ENCODE measurements around the gene PSMC3IP.

PSMC3IP gene

DNA sequence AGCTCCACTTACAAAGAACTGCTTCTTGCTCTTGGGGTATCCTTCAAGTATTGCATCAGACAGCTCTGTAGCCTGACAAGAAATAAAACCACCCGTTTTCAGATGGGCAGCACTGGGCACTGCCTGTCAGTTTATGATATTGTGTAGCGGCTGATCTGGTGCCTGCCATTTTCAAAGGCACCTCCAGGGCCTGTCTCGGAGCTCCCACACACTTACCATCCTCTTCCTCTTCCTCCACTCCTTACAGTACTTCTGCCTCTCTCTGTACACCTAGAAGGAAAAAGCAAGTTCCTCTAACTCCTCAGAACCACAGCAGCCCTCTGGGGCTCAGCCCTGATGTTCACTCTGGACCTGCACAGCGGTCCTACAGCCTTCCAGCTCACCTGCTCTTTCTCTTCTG, 4.4 kb downstream of the PSMC3IP start:
- H3K4me3 ChIP-seq (ENCODE audit: low read depth, low read length): no peak overlapping the region
- no peak for DNase-seq (ENCODE audit: low read depth)
- TF ChIP-seq, protein P1, sequence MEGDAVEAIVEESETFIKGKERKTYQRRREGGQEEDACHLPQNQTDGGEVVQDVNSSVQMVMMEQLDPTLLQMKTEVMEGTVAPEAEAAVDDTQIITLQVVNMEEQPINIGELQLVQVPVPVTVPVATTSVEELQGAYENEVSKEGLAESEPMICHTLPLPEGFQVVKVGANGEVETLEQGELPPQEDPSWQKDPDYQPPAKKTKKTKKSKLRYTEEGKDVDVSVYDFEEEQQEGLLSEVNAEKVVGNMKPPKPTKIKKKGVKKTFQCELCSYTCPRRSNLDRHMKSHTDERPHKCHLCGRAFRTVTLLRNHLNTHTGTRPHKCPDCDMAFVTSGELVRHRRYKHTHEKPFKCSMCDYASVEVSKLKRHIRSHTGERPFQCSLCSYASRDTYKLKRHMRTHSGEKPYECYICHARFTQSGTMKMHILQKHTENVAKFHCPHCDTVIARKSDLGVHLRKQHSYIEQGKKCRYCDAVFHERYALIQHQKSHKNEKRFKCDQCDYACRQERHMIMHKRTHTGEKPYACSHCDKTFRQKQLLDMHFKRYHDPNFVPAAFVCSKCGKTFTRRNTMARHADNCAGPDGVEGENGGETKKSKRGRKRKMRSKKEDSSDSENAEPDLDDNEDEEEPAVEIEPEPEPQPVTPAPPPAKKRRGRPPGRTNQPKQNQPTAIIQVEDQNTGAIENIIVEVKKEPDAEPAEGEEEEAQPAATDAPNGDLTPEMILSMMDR (IDR thresholded peaks at IDR 0.05; ENCODE audit: control insufficient read depth, extremely low read depth, insufficient read depth): no peak

DNA sequence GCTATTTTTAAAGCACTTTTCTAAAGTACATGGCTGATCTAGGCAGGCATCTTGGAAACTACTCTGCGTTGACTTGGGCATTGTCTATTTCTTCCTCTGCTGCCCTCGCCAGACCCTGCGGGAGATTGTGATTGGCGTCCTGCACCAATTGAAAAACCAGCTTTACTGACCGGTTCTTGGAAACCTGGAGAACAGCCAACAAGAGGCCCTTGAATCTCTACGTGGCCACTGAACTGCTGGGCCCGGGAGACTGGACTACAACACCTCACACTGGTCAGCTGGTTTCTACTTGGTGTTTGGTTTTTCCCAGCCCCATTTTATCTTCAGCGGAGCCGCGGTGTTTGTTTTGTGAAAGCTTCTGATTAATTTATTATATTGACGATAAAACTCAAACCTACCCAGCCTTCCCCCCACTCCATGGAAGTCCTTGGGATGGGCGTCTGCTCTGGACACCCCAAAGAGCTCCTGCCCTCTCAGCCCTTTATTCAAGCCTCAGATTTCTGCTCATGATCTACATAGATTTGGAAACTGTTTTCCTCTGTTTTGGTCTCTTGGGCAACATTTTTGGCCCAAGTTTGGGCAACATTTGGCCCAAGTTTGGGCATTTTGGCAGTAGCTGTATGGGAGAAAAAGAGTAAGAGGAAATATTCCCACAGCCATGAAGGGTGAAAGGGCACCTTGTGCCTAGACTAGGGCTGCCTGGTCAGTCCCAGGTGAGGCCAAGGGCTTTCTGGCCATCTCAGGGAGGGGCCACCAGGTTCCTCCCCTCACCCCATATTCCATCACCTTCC, 5.9 kb downstream of the PSMC3IP start:
- peak overlapping the region; percentile 4; the same call in 1 of the 2 replicates for H3K4me3 ChIP-seq (ENCODE audit: low read depth, low read length)
- TF ChIP-seq, protein P1 (IDR thresholded peaks at IDR 0.05; ENCODE audit: control insufficient read depth, extremely low read depth, insufficient read depth): no peak
- DNase-seq (ENCODE audit: low read depth): peak; percentile 89

DNA sequence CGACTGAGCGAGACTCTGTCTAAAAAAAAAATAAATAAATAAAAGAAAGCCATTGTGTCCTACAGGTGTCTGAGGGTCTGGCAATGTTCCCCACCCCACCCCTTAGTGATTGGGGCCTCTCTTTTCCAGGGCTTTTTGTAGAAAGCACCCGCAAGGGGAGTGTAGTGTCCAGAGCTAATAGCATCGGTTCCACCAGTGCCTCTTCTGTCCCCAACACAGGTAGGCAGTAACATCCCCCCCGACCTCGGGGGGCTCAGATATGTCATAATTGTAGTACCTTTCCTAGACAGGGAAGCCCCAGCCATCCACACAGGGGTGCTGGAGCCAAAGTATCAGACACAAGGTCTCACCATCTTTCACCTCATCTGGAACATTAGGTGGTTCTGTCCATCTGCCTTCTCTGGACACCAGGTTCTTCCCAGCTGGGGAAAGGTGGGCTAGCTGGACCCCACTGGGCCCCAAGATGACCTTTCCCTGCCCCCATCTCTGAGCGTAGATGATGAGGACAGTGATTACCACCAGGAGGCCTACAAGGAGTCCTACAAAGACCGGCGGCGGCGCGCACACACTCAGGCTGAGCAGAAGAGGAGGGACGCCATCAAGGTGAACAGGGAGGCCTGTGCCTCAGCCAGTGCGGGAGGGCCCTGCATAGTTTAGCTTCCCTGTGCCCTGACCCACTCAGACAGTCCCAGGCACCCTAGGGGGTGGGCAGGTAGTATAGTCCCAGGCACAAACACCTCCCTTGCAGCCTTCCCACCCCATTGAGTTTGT, 9.0 kb downstream of the PSMC3IP start:
- TF ChIP-seq, protein P1 (IDR thresholded peaks at IDR 0.05; ENCODE audit: control insufficient read depth, extremely low read depth, insufficient read depth): no peak
- H3K4me3 ChIP-seq (ENCODE audit: low read depth, low read length): no peak overlapping the region
- DNase-seq (ENCODE audit: low read depth): no peak

DNA sequence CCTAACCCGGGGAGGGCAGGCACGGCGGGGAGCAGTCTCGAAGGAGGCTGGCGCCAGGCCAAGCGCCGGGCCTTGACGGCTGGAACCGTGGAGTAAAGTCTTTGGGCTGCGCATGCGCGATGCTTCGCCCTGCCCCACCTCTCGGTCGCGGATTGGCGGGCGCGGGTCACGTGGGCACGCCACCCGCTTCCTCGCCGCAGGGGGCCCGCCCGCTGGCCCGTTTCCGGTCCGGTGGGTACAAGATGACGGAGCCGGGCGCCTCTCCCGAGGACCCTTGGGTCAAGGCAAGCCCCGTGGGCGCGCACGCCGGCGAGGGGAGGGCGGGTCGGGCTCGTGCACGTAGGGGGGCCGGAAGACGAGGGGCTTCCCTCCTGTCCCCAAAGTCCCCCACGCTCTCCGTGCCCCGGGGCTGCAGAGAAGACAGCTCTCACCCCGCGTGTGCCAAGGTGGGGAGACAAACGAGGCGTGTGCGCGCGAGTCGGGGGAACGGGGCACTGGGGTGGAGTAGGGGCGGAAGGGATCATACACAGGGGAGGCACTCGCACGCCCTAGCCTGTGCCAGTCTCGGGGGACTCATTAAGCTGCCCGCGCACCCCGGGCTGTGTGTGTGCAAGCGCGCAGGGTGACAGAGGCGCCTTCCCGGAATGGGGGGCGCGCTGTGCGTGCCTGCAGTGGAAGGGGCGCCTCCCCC, 10.5 kb downstream of the PSMC3IP start, which contains the start of gene MLX:
TSS of gene MLX (plus strand) at position 218 of the 691 bp plus-strand sequence. CDS start at position 243, 25 bp downstream.
- TF ChIP-seq, protein P1 (IDR thresholded peaks at IDR 0.05; ENCODE audit: control insufficient read depth, extremely low read depth, insufficient read depth): no peak
- DNase-seq (ENCODE audit: low read depth): peak; percentile 66
- peak within 1 kb of the TSS; percentile 92 for H3K4me3 ChIP-seq (ENCODE audit: low read depth, low read length)

DNA sequence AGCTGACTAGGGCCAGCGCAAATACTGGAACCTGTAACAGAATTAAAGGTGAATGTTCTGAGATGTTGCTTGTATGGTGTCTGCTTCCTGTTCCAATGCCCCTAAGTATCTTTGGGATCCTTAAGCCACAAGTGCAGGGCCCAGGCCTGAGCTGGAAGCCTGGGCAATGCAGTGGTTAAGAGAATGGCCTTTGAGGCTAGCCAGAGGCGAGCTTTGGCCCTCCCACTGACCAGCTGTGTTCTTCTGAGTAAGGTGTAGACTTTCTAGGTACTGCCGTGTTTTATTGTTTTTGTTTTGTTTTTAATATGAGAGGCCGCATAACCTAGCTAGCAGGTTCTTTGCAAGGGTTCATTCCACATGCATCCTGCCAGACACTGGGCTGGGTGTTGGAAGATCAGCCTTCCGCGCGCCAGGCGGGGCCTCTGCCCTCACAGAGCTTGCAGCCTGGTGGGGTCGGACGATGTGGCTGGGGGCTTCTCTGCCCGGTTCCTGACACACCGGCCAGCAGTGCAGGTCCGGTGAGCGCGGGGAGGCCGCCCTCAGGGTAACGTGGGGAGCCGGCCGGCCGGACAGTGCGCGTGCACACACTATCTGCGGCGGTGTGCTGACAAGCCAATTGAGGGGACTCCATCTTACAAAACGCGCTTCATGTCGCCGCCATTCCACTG, 11.2 kb downstream of the PSMC3IP start:
- DNase-seq (ENCODE audit: low read depth): no peak
- H3K4me3 ChIP-seq (ENCODE audit: low read depth, low read length): peak overlapping the region; percentile 92
- TF ChIP-seq, protein P1 (IDR thresholded peaks at IDR 0.05; ENCODE audit: control insufficient read depth, extremely low read depth, insufficient read depth): no peak

DNA sequence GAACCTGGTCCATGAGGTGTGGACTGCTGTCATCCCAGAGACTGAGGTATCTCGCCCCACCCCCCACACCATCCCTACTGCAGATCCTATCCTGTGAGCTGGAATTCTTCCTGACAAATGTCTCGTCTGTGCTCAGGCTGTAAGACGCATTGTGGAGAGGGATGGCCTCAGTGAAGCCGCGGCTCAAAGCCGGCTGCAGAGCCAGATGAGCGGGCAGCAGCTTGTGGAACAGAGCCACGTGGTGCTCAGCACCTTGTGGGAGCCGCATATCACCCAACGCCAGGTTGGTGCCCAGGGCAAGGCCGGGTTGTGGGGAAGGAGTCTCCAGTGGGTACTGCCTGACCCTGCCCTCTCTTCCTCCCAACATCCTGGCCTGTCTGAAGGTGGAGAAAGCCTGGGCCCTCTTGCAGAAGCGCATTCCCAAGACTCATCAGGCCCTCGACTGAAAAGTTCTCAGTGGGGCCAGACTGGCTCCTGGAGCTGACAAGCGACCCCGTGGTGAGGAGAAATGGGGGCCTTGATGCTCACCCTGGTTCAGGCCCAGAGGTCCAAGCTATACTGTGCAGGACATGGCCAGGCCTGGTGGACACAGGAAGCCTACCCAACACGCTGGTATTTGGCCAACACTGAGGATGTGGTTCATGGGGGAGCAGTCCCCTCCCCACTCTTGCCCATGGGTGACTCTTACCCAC, 11.9 kb downstream of the PSMC3IP start:
- H3K4me3 ChIP-seq (ENCODE audit: low read depth, low read length): no peak overlapping the region
- TF ChIP-seq, protein P1 (IDR thresholded peaks at IDR 0.05; ENCODE audit: control insufficient read depth, extremely low read depth, insufficient read depth): no peak
- no peak for DNase-seq (ENCODE audit: low read depth)
